HG03135 (cell line): ENCODE data around the gene SLC24A3.

Source experiments
- ATAC-seq: cut with Tn5 transposase; IDR thresholded peaks from one replicate; pipeline ENCODE4 v1.9.1; 2021; ENCODE audit warnings: mild to moderate bottlenecking, moderate library complexity; ENCODE audit not compliant: unreplicated experiment

The SLC24A3 gene

DNA sequence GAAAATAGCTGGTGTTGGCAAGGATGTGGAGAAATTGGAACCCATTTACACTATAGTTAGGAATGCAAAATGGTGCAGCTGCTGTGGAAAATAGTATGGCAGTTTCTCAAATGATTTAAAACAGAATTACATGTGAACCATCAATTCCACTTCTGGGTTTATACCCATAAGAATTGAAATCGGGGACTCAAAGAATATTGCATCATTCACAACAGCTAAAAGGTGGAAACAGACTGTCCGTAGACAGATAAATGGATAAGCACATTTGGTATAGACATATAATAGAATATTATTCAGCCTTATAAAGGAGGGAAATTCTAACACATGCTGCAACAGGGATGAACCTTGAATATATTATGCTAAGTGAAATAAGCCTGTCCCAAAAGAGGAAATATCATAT lies 355.7 kb downstream of the SLC24A3 start:
- no peak for ATAC-seq

DNA sequence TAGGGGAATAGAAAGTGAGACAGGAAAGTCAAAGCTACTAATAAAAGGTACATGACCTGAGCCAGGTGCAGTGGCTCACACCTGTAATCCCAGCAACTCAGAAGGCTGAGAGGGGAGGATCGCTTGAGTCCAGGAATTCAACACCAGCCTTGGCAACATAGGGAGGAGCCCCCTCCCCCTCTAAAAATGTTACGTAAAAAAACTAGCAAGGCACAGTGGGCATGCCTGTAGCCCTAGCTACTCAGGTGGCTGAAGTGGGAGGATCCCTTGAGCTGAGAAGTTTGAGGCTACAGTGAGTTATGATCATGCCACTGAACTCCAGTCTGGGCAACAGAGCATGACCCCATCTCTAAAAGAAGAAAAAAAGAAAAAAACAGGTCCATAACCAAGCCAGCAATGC lies 359.6 kb downstream of the SLC24A3 start:
- no peak for ATAC-seq

DNA sequence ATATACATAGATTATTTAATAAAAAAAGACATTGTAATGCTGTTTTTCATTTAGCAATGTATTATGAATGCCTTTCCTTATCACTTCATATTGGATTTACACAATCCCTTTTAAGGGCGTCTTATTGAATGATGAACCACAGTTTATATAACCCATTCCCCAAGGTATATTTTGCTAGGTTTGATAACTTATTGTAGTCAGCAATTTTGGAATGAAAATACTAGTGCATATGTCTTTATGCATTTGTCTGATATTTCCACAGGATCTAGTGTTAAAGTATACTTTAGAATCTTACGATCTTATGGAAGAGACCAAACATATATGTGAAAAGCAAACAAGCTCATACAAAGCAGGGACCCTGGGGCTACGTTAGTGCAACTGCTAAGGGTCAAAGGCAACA lies 365.2 kb downstream of the SLC24A3 start:
- ATAC-seq: no peak

DNA sequence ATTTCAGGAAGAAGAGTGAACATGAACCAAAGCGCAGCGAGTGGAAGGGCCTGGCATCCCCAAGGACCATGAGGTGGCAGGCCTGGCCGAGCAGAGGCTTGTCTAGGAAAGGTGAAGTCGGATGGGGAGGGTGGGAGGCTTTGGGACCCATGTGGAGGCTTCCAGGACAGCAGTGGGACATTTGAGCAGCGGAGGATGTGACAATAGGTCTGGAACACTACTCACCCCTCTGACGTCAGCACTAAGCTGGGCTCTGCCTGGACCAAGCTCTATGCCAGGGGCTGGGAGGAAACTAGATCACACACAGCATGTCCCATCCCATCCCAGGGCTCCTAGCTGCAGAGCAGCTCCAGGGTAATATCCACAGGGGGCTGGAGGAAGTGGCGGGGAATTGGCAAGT lies 370.3 kb downstream of the SLC24A3 start:
- ATAC-seq: no peak

DNA sequence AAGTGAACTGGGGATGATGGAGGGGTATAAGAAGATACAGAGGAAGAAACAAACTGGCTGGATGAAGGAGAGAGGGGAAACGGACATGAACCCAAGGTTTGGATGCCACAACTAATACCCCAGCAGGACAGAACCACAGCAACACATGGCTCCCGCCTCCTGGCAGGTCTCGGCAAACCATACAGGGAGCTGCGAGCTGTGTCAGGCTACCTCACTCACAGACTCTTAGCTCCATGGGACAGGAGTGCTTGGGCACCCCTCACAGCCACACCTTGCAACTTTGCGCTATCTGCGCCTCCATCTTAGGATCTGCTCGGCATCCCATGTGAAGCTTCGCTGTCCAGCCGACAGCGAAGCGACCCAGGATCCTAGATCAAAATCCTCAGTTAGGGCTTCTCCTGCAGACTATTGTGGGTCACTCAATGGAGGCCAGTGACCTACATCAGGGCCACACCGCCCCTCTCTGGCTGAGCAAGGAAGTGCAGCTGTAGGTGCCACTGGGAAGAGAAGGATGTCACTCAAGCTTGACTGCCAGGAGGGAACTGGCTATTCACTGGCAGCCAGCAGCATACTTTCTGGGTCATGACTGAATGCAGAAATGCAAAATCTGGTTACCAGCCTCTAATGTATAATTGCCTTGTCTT lies 371.2 kb downstream of the SLC24A3 start:
- no peak for ATAC-seq

DNA sequence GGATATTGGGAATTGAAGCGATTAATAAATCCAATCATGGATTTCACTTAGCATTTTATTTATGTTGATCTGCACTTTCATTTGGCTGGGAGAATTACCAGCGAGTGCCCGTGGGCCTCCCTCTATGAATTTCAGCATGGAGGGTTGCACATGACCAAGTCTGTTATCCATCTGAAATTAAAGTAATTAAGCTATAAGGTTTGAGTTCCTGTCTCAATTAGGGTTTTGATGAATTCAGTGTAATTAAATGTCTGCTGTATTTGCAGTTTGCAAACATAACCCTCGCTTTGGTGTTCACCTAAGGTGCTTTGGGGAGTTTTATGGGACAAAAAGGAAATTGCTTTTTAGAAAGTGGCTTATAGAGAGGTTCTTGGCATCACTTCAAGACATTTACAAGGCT lies 375.8 kb downstream of the SLC24A3 start:
- no peak for ATAC-seq

DNA sequence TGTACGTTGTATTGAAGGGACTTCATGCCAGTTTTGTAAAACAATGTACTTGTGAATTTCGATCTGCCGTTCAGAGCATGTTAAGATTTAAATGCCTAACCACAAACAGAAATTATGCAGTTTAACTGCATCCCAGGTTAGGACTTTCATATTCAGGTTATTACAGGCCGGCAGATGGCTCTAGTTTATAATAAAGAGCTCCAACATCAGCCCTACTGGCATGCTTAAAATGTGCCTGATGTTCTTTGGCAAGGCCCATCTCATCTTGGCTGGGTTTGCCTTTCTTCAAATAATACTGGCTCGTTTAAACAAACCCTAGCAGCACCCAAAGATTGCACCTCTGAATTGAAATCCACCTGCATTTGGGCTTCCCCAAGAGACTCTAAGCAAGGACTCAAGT lies 376.3 kb downstream of the SLC24A3 start:
- ATAC-seq: no peak

DNA sequence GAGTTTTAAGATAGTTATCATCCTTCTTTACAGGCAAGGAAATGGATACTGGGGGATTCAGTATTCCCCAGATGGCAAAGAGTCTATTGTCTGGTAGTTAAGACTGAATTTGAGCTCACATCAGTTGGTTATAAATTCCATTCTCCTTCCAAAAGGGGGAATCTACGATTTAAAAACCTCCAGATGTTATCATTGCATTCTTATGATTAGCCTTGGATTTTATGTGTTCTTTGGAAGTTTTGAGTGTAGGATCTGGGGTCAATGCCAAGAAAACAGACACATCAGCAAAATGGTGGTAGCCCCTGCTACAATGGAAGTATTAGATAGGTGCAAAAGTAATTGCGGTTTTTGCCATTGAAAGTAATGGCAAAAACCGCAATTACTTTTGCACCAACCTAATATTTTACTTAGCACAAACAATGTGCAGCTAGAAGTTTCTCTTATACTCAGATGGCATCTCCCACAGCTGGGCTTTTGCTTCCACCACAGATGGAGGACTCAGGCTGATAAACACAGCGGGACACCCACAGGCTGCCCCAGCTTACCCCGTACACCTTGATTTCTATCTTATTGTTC lies 377.4 kb downstream of the SLC24A3 start:
- ATAC-seq: no peak

DNA sequence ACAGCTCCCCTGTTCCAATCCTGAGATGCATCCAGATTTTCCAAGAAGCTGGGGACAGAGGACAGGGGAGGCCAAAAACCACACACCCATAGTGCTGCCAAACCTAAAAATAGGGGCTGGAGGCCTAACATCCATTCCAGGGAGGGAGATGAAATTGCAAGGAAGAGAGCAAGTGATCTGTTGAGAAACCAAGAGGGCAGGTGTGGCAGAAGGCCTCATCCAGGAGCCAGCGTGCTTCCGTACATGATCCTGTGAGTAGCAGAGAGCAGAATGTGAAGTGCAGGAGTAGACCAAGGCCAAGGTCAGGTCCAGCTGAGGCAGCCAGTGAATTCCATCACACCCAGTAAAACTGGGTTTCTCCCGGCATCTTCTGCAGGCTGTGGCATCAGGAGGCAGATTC lies 377.9 kb downstream of the SLC24A3 start:
- ATAC-seq: no peak

DNA sequence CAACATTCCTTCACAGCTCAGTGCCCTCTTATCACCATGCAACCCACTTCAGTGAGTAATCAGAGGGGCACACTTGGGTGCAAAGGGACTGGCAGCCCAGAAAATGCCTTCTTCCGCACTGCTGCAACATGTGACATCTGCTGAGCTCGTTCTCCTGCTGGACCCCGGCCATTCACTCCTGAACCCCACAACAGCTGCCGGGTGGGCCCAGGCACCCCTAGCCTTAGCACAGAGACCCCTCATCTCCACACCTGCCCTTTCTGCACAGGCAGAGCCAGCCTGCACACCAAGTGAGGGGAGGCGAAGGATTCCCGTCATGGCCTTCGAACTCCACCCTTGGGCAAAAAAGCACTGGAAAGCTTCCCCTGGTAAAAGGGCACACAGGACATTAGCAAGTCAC lies 381.3 kb downstream of the SLC24A3 start:
- no peak for ATAC-seq

DNA sequence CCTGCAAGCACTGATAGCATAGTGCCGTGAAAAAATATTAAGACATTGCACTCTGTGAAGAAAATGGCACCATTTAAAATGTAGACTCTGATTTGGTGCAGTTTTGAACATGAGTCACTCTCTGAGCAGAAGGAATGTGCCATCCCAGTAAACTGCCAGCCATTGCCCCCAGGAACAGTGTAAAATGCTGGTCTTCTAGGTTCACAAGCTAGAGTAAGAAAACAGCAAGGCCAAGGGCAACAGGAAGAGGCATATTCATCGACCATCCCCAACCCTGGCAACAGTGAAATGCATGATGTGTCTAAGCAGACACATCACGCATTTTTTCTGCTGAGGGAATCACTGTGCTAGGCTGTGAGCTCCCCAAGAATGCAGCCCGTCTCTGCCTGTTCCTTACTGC lies 382.5 kb downstream of the SLC24A3 start:
- no peak for ATAC-seq

DNA sequence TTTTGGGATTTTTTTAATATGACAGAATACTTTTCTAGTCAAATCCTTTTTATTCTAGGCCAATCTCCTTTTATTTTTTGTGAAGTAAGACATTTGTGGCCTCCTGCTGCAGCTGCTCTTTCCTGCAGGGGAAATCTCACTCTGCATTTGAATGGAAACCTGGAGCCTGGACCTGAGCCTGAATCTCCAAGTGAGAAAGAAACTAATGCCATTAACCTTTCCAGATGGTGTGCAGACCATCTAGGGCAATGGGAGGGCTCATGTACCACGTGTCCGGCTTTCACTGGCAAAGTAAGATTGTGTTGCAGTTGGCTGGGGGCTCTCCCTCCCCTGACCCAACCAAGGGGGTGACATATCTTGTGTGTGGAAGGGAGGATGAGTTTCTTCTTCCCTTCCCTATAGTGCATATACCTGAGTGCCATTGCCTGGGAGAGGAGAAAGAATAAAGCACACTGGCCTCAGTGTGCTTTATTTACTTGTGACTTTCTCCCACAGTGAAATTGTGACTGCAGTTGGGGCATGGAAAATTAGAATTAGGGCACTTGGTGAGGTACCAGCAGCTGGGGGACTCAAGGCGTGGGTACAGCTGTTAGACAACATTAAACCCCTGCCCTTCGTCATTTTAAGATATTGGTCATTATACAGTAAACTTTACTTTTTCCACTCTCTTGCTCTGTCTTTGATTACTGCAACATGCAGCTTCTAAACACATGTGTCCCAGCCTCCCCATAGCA lies 385.8 kb downstream of the SLC24A3 start:
- ATAC-seq: no peak

DNA sequence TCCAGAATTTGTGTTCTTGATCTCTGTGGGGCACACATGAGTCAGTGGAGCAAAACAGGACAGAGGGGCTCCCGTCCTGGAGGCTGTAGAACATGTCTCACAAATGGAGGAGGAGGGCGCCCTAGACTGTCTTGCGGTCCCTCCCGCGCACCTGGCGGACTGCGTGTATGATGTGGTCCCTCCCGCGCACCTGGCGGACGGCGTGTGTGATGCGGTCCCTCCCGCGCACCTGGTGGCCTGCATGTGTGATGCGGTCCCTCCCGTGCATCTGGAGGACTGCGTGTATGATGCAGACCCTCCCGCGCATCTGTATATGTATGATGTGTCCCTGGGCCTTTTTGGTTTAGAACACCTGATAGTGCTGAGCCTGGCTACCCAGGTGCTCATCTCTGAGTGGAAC lies 386.8 kb downstream of the SLC24A3 start:
- ATAC-seq: no peak

DNA sequence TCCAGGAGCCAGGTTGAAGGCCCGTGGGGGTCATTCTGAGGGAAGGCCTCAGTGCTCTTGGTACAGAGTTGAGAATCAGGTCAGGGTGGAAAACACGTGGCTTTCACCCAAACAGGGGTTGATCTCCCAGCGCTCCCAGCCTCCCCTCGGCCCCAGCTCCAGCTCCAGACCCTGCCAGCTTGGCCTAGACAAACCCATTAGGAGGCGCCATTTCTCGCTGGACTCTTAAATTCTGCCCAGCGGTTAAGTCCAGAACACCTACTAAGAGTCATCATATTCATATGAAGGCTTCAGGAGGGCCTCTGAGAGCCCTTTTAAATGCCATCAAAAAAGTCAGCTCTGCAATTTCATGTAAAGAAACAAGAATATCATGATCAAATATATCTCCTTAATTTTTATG lies 387.6 kb downstream of the SLC24A3 start:
- no peak for ATAC-seq

DNA sequence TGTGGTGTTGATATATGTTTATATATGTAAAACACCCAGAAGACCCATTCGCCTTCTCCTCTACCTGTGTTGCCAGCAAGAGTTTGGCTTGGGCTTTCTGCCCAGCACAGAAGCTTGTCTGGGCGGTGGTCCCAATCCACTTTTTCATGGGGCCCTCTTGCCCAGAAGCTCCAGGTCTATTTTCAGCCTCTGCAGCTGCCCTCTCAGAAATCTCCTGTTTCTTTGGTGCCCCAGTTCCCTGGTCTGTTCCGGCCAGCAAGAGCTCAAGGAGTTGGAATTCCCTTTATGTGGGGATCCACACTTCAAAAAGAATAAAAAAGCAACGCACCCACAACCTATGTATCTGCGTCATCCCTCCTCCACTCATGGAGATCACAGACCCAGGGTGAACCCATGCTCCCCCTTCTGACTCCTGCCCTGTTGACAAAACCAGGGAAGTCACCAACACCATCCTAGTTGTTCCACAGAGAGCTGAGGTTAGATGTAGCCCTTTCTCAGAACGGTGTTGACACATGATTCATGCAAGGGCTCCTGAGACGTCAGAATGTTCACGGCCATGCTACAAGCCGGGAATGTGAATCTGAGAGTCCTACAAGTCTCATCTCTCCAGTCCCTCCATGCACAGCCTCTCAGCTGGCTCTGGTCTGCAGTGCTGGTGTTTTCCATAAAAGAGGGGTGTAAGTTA lies 388.8 kb downstream of the SLC24A3 start:
- ATAC-seq: no peak

DNA sequence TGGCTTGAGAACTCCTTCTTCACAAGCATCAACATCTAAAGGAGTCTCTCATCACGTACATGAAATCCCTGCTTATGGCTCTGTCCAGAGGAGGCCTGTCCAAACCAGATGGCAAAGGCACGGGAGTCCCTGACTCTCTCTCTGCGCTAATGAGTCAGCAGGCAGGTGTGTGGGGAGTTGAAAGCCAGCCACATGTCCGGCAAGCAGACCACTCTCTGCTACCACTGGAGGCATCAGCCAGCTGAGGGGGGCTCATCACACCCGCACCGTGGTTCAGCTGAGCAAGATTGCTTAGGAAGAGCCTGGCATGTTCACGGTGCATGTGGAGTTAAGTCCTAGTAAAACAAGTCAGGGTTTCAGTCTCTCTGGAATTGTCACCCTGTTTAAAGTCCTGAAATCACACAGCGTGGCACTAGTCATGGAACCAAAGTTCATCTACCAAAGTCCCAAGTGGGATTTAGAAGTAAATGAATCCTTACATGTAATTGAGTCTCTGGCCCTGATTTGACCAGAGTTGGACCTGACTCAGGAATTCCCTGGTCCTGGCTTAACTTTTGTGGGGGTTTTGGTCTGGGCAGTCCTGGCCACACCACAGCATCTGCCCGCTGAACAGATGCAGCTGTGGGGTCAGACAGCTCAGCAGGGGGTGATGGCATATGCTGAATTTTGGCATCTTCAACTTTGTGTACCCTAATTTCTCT lies 390.4 kb downstream of the SLC24A3 start:
- ATAC-seq: no peak

DNA sequence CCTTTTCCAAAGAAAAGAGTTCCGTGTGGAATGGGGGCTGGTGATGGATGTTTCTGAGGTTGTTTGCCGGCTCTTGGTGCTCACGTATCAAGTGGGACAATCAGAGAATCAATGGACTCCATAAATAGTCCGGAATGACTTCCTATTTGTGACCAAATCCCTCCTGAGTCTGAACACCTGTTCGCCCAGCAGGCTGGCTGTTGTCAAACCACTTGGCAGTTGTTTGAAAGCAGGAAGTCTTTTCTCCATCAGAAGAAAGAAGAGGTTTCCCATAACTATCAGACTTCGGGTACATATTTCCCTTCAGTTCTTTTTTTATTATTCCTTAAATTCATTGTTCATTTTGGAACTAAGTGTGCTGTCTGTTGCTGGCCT lies 390.9 kb downstream of the SLC24A3 start:
- no peak for ATAC-seq

DNA sequence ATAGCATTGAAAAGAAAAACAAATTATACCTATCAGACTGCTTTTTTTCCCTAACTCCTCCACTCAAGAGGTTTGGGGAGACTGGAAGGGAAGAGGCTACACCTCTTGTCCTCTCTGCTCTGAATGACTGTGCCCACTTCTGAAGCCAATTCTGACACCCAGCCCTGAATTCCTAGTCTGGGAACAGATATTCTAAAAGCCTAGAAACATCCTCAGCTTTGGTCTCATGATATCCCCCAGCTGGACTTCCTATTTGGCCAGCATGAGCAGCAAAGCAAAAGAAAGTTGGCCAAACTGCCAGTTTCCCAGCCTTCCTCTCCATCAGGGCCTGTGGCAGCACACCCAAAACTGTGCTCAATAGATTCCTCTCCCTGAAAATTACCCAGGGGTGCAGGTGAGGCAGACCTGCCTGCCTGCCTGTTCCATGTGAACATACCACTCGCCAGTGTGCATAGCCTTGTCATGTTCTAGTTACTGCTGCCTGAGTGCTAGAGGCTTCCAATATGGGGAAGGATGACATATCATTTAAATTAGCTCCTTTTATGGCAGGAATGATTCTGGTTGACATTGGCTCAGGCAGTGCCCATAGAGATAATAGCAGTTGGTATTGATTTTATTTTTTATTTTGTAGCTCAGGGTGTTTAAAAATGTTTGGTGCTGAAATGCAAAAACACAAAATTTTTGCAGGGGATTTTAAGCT lies 393.5 kb downstream of the SLC24A3 start:
- ATAC-seq: no peak

DNA sequence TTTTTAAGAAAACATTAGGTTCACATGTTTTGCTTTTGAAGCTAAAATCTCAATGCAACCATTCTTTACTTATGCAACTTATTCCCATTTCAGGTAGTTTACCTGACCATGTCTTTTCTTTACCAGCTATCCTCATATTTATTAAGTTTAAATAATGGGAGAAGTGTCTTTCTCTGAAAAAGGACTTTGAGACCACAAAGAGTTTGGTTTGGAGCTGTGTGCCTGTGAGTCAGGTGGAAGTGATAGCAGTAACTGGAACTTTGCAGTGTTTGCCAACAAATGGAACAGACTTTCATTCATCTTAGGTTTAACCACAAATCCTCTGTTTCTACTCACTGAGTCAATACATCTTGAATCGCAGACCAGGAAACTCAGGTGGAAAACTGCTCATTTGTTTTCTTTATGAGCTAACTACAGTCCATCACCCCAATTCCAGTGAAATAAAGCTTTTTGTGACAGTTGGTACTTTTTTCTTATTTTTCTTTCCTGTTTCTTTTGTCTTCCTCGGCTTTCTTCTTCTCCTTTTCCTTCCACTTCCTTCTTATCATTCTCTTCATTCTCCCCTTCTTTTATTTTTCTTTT lies 397.3 kb downstream of the SLC24A3 start:
- ATAC-seq: no peak

DNA sequence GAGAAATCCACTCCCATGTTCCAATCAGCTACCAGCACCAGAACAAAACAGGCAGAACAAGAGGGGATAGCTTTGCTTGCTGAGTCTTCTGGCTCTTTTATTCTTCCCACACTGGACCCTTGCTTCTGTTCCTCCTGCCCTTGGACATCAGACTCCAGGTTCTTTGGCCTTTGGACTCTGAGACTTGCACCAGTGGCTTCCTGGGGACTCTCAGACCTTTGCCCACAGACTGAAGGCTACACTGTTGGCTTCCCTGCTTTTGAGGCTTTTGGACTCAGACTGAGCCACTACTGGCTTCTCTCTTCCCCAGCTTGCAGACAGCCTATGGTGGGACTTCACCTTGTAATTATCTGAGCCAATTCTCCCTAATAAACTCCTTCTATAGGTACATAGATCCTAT lies 403.2 kb downstream of the SLC24A3 start:
- no peak for ATAC-seq
